ENCODE results near the gene DEFB129. TPM values are rescaled to one million over a fixed set of nuclear protein-coding genes. Genes with fewer than 3 reads are reported as not detected.

The DEFB129 gene
- polyA plus RNA-seq, 1 donor from 2014 or later: not detected

DNA sequence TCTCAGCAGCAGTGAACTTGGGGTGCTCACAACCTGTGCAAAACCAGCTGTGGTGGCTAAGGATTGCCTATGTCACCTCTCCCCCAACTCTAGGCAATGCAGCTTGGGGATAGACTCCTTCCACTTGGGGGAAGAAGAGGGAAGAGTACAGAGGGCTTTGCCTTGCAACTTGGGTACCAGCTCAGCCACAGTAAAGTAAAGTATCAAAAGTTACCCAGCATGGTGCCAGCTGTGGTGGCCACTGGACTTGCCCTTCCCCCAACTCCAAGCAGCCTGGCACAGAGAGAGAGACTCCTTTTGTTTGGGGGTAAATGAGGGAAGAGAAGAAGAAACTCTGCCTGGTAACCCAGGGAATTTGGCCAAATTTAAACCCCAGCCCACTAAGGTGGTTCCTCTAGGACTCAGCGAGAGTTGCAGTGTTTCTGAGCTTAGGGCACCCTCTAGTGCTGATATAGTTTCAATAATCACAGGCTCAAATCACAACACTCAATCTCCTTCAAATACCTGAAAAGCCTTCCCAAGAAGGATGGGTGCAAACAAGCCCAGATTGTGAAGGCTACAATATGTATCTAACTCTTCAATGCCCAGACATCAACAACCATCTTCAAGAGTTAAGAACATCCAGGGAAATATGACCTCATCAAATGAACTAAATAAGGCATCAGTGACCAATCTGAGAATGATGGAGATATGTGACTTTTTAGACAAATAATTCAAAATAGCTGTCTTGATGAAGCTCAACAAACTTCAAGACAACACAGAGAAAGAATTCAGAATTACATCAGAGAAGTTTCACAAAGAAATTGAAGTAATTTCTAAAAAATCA is 7.6 kb upstream of the DEFB129 start:
- Histone ChIP-seq H3K36me3 (ENCODE audit: insufficient read depth, low read length) (no peaks in the 10 kb centered on the region), H3K27ac (ENCODE audit: low read length) (no peak overlapping the region), H3K4me2 (ENCODE audit: low read length) (no peak overlapping the region), H2AFZ (ENCODE audit: low read depth, low read length) (no peak overlapping the region), H3K9me2 (ENCODE audit: insufficient read depth, low read length) (no peaks in the 10 kb centered on the region), H3K9me3 (ENCODE audit: low read length) (no peaks in the 10 kb centered on the region), H3K27me3 (ENCODE audit: insufficient read depth, low read depth, low read length) (peaks cover 11% of the 10 kb centered on the region), H3F3A (ENCODE audit: insufficient read depth, low read length, poor library complexity, severe bottlenecking) (no peaks in the 10 kb centered on the region), H3K4me3 (ENCODE audit: low read length) (no peak overlapping the region), H4K20me1 (ENCODE audit: insufficient read depth) (no peaks in the 10 kb centered on the region), H3K9ac (ENCODE audit: low read length) (no peak overlapping the region), H3K79me2 (replicated peaks; ENCODE audit: insufficient read depth, low read length) (no peaks in the 10 kb centered on the region)
- TF ChIP-seq RAD21 (conservative IDR thresholded peaks at IDR 0.05) (peak; percentile 77), EP300 (conservative IDR thresholded peaks at IDR 0.05; ENCODE audit: poor library complexity, severe bottlenecking) (no peak), MXI1 (conservative IDR thresholded peaks at IDR 0.05; ENCODE audit: poor library complexity, severe bottlenecking) (no peak), CTCF (IDR thresholded peaks at IDR 0.05; ENCODE audit: poor library complexity, severe bottlenecking) (peak; percentile 68), TAF1 (IDR thresholded peaks at IDR 0.05; ENCODE audit: low read depth) (no peak), POLR2AphosphoS5 (IDR thresholded peaks at IDR 0.05) (no peak), SMC3 (conservative IDR thresholded peaks at IDR 0.05; ENCODE audit: poor library complexity) (peak; percentile 76), EZH2 (IDR thresholded peaks at IDR 0.05; ENCODE audit: borderline replicate concordance, insufficient read depth, low read length, poor library complexity, severe bottlenecking) (no peak)
- TF ChIP-seq, protein P1, sequence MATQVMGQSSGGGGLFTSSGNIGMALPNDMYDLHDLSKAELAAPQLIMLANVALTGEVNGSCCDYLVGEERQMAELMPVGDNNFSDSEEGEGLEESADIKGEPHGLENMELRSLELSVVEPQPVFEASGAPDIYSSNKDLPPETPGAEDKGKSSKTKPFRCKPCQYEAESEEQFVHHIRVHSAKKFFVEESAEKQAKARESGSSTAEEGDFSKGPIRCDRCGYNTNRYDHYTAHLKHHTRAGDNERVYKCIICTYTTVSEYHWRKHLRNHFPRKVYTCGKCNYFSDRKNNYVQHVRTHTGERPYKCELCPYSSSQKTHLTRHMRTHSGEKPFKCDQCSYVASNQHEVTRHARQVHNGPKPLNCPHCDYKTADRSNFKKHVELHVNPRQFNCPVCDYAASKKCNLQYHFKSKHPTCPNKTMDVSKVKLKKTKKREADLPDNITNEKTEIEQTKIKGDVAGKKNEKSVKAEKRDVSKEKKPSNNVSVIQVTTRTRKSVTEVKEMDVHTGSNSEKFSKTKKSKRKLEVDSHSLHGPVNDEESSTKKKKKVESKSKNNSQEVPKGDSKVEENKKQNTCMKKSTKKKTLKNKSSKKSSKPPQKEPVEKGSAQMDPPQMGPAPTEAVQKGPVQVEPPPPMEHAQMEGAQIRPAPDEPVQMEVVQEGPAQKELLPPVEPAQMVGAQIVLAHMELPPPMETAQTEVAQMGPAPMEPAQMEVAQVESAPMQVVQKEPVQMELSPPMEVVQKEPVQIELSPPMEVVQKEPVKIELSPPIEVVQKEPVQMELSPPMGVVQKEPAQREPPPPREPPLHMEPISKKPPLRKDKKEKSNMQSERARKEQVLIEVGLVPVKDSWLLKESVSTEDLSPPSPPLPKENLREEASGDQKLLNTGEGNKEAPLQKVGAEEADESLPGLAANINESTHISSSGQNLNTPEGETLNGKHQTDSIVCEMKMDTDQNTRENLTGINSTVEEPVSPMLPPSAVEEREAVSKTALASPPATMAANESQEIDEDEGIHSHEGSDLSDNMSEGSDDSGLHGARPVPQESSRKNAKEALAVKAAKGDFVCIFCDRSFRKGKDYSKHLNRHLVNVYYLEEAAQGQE (IDR thresholded peaks at IDR 0.05; ENCODE audit: borderline replicate concordance): no peak

DNA sequence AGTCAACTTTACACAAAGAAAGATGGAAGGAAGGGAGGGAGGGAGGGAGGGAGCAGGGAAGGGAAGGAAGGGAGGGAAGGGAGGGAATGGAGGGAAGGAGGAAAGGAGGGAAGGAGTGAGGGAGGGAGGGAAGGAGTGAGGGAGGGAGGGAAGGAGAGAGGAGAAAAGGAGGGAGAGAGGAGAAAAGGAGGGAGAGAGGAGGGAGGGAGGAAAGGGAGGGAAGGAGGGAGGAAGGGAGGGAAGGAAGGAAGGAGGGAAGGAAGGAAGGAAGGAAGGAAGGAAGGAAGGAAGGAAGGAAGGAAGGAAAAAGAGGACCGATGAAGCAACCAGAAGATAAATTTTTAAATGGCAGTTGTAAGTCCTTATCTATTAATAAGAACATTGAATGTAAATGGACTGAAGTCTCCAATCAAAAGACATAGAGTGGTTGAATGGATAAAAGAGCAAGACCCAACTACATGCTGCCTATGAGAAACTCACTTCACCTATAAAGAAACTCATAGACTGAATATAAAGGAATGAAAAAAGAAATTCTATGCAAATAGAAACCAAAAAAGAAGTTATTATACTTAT is 5.7 kb upstream of the DEFB129 start:
- peaks cover 11% of the 10 kb centered on the region for H3K27me3 ChIP-seq (ENCODE audit: insufficient read depth, low read depth, low read length)
- no peaks in the 10 kb centered on the region for H4K20me1 ChIP-seq (ENCODE audit: insufficient read depth)
- H3K9me2 ChIP-seq (ENCODE audit: insufficient read depth, low read length): no peaks in the 10 kb centered on the region
- H3F3A ChIP-seq (ENCODE audit: insufficient read depth, low read length, poor library complexity, severe bottlenecking): no peaks in the 10 kb centered on the region
- no peaks in the 10 kb centered on the region for H3K79me2 ChIP-seq (replicated peaks; ENCODE audit: insufficient read depth, low read length)
- no peak overlapping the region for H3K4me3 ChIP-seq (ENCODE audit: low read length)
- no peak overlapping the region for H3K27ac ChIP-seq (ENCODE audit: low read length)
- H3K4me2 ChIP-seq (ENCODE audit: low read length): no peak overlapping the region
- TF ChIP-seq TAF1 (IDR thresholded peaks at IDR 0.05; ENCODE audit: low read depth) (no peak), POLR2AphosphoS5 (IDR thresholded peaks at IDR 0.05) (no peak), RAD21 (conservative IDR thresholded peaks at IDR 0.05) (no peak), CTCF (IDR thresholded peaks at IDR 0.05; ENCODE audit: poor library complexity, severe bottlenecking) (no peak), EZH2 (IDR thresholded peaks at IDR 0.05; ENCODE audit: borderline replicate concordance, insufficient read depth, low read length, poor library complexity, severe bottlenecking) (no peak), MXI1 (conservative IDR thresholded peaks at IDR 0.05; ENCODE audit: poor library complexity, severe bottlenecking) (no peak), SMC3 (conservative IDR thresholded peaks at IDR 0.05; ENCODE audit: poor library complexity) (no peak), EP300 (conservative IDR thresholded peaks at IDR 0.05; ENCODE audit: poor library complexity, severe bottlenecking) (no peak)
- TF ChIP-seq, protein P1 (IDR thresholded peaks at IDR 0.05; ENCODE audit: borderline replicate concordance): no peak
- H3K9me3 ChIP-seq (ENCODE audit: low read length): no peaks in the 10 kb centered on the region
- no peak overlapping the region for H2AFZ ChIP-seq (ENCODE audit: low read depth, low read length)
- H3K36me3 ChIP-seq (ENCODE audit: insufficient read depth, low read length): no peaks in the 10 kb centered on the region
- H3K9ac ChIP-seq (ENCODE audit: low read length): no peak overlapping the region
